Measurements from ENCODE around the gene TRPC1.

Gene TRPC1

GRCh38 chr3:142844339-142844977, 120.6 kb downstream of the TRPC1 start:
- DNase-seq (ENCODE audit: low read depth) = peak; percentile 48

DNA sequence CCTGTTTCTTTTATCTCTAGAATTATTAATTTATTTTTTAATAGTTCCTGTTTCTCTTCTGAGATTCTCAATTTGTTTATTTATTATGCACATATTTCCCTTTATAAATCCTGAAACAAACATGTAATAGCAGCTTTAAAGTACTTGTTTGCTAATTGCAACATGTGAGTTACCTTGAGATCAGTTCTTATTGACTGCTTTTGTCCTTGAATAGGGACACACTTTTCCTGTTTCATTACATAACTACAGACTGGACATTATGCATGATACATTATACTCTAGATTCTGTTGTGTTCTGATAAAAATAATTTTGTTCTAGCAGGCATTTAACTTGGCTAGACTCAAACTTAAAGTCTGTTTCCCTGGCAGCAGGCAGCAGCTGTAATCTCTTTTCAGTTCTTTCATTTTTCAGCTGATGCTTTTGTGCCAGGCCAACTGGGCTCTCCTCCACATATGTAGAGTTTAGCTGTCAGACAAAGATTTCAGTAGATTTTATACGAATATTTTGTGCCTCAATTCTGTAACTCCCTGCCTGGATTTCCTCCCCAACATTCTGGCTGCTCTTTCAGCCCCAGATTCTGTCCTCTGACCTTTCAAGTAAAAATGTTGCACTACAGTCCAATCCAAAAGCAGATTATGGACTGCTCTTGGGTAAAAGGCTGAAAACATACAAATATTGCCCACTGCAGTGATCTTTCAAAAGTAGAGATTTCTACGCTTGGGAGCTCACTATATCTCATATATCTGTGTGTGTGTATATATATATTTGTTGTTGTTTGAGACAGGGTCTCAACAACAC, 123.1 kb downstream of the TRPC1 start:
- no peak for DNase-seq (ENCODE audit: low read depth)

DNA sequence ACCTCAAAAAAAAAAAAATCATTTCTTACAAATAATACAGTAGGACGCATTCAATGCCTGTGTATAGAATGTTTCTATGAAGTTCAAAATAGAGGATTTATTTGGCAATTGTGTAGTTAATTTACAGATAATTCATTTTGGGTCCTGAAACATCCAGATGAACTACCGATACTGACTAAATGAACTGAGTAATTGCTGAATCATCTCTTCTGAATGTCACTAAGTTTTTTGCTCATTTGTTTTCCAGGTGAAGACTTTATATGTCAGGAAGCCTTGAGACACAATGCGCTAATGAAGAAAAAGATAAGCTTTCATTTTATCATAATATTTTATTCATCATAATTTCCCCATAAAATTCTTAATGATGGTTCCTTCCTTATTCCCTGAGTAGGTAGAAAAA, 125.3 kb downstream of the TRPC1 start:
- DNase-seq (ENCODE audit: low read depth) = no peak

- DNase-seq (ENCODE audit: low read depth) = peak; percentile 94
Observed at GRCh38 chr3:142850395-142851023, 126.7 kb downstream of the TRPC1 start.

GRCh38 chr3:142852009-142852408, 128.2 kb downstream of the TRPC1 start:
- DNase-seq (ENCODE audit: low read depth) = no peak

- DNase-seq (ENCODE audit: low read depth) = no peak
Observed at GRCh38 chr3:142853270-142854168, 129.7 kb downstream of the TRPC1 start.

DNA sequence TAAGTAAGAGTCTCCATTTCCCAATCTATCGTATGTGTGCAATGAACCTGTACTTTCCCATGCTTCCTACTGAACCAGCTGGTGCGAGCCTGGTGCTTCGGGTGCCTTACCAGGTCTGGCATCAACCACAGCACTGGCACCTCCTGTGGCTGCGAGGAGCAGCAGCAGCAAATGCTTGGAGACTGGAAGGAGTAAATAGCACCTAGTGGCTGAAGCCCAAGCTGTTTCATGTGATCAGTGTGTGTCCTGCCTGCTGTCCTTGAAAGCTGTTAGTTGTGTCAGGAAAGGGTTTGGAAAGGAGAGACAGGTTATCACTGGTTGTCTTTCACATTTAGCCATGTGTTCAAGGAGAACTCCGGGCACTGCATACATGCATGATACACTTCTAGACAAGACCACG, 133.2 kb downstream of the TRPC1 start:
- no peak for DNase-seq (ENCODE audit: low read depth)
